Stimulated activated CD4-positive, alpha-beta T cell treated with anti-CD3 and anti-CD28 coated beads, Interleukin-2, amount 100 ng/mL, for 4 hours (primary cell): ENCODE results near the gene NTN1.

ENCODE experiments used
- DNase-seq: peaks from one replicate; pipeline ENCODE4 v3.0.0-alpha.2; 2020; ENCODE audit warnings: low read depth

Gene NTN1

DNA sequence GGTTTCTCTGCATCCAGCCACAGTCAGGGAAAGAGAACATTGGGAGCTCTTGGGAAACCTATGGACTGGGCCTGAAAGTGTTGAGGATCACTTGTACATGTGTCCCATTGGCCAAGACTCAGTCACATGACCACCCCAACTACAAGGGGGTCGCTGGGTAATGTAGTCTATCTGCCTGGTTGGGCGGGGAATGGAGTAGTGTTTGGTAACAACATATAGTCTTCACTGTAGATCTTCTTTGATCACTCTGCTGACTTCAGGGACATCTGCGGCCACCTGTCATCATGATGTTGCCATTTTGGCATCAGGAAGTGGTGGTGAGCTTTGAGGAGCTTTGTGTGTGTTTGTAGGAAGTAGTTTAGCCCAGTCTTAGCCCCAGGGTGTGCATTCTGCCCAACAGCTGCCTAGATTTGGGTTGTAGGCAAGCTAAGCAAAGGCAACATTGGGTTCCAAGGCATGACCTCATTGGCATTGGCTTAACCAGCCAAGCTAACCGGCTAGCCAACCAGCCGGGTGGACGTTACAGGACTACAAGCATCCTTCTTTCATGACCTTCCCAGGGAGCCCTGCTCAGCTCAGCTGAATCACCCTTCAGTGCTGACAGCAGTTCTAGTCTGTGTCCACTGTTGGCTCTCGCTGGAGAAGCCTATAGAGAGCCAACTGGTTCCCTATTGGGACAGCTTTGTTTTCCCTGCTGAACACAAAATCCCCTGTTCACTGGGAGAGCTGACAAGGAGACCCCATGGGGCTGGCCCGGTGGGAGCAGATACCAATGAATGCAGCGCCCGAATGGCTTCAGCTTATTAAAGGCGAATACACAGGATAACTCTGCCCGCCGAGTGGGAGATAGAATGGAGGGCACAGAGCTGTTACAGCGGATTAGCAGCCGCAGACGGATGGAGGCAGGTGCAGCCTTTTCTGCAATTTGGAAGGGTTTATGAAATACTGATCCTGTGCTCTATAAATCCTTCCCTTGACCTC is 178.6 kb downstream of the NTN1 start:
- DNase-seq = no peak

- no peak for DNase-seq
Observed at GRCh38 chr17:9200699-9201359, 179.5 kb downstream of the NTN1 start.

DNA sequence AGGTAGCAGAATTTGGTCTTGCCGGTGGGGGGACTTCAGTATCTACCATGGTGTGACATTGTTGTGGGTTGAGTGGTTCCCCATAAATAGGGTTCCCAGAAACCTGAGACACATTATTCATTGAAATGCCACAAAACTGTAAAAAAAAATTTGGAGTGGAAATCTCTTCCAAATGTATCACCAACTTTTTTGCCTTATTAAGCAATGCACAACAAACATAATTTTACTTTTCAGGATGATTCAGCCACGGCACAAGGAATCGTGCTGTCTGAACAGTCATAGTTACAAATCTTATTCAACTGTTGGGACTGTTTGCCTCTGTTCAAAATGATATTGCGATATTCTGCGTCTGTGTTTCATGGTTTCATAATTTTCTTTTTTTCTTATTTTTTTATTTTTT is 181.2 kb downstream of the NTN1 start:
- DNase-seq = no peak

- no peak for DNase-seq
Observed at GRCh38 chr17:9203771-9204425, 182.6 kb downstream of the NTN1 start.

DNA sequence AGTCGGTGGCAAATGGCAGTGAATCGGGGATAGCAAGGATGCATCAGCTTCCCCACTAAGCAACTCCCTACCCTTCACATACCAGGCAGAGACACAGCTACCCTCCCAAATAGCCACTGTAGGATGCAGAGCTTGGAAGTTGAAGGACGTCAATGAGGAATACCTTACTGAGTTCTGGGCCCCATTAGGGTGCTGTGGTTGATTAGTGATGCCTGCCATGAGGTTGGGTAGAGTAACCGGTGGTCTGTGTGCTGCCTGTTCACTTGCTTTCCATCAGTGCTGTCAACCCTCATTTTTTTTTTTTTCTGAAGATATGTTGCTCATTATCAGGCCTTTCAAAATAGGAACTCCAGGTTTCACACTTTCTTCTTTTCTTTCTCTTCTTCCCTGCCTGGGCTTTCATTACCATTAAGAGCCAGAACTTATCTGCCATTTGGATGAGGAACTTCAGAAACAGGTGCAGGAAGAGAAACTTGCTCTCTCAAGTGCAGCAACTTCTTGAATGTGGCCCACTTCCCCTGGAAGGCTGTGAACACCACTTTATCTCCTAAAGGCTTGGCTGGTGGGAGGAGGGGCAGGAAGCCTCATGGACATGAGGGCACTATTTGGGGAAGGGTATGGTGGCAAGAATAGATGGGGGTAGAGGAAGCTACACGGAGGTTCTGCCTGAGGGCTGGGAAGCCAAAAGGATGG is 183.5 kb downstream of the NTN1 start:
- no peak for DNase-seq

- no peak for DNase-seq
Observed at GRCh38 chr17:9205520-9206409, 184.5 kb downstream of the NTN1 start.

- no peak for DNase-seq
Observed at GRCh38 chr17:9206410-9206703, 185.0 kb downstream of the NTN1 start.

DNA sequence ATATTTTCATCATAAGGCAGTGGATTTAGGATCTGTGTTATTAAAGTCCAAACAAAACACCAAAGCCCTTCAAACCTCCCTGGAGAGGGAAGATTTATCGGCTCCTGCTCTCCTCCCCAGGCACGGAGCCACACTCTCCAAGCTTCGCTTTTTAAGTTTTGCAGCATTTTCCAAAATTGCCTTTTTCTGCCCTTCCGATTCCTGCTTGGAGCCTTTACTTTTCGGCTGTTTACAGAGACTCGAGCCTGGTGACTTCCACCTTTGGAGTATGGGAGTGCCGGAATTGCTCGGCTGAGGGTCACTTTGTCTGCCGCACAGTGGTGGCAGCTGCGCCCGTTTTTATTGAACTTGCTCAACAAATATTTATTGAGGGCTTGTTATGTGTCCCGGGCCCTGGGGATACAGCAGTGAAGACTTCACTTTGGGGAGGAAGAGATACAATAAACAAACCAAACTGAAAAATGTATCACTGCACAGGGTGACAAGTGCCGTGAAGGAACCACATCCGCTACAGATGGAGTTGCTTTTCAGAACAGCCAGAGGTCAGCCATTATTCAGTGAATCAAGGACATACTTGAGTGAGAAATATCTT is 185.5 kb downstream of the NTN1 start:
- no peak for DNase-seq

- no peak for DNase-seq
Observed at GRCh38 chr17:9208381-9209105, 187.2 kb downstream of the NTN1 start.

- DNase-seq = no peak
Observed at GRCh38 chr17:9209347-9209746, 188.0 kb downstream of the NTN1 start.

DNA sequence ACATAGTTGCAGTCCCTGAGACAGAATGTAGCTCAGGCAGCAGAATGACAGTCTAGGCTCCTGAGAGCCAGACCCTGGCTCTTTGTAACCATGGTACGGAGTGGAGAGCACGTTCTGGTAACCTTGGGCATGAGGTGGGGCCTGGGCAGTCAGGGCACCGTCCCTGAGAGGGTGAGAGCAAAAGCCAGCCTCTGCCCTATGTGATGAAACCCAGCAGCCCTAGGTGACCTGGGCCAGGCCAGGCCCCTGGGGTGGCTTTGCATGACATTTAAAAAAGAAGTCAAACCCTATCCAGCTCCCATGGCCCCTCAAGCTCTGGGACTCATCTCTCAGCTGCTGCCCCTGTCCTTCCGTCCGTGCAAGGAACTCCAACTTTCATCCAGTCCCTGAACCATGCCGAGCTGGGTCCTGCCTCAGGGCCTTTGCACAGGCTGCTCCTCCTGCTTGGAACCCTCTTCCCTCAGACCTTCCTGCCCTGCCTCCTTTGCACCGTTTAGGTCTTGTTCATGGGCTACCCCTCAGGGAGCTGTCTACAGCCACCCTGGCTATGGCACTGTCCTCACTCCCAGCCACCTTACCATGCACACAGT is 188.6 kb downstream of the NTN1 start:
- DNase-seq = no peak

DNA sequence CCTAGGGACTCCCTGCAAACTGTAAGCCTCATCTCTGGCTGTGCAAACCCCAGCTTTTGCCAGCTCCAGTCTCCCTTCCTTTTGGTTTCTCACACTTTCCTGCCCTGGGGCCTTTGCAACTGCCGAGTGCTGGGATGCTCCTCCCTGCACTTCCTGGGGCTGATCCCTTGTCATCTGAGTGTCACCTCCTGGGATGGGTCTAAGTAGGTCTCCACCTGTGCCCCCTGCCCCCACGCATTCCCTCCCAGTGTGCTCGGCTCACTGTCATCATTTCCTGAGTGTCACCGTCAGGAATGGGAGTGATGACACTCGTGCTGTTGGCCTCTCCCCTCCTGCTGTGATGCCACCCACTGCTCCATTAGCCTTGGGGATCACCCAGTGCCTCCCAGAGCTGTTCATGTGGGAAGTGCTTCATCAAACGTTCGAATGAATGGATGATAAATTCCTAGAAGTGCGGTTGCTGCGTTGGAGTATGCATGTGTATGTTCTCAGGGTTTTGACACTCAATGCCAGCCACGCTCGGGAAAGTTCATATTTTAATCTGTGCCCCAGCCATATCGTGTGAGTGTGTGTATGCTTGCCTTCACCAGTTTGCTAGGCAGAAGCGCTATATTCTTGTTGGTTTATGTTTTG is 189.9 kb downstream of the NTN1 start:
- no peak for DNase-seq

DNA sequence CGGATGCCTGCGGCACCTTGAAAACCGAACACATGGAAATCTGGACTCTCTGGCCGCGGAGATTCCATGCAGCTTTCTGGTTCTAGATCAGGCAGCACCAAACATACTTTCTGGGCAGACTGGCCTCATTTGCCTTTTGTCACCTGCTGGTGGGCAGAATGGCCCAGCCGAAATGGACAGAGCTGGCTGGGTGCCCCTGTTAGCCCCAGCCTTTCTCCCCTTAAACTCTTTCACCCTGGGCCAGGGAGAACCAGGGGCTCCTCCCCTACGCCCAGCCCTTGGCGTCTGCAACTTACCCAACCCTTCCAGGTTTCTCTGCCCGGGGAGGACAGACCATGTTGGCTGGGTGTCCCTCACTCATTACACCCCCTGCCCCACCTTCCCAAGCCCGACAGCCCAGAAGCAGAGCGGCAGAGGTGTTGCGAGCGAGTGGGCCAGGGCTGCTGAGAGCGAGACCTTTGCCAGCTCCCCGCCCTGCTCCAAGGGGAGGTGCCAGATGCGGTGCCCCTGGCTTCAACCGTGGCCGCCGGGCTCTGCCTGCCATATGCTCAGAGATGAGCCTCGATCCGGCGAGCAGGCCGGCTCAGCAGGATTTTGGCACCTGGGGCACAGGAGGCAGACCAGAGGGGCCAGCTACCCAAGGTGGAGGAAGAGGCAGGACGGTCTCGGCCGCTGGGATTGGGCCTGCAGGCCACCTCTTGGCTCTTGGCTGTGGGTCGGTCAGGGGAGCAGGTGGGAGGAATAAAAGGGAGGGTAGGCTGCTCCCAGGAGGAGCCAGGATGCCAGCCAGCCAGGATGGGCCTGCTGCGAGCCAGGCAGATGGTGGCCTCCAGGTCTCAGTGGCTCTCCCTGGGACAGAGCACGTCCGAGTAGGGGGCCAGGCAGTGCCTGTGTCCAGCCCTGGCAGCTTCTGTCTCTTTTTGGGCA is 191.3 kb downstream of the NTN1 start:
- DNase-seq = no peak

GRCh38 chr17:9213303-9213640 is 192.0 kb downstream of the NTN1 start:
- DNase-seq = no peak

DNA sequence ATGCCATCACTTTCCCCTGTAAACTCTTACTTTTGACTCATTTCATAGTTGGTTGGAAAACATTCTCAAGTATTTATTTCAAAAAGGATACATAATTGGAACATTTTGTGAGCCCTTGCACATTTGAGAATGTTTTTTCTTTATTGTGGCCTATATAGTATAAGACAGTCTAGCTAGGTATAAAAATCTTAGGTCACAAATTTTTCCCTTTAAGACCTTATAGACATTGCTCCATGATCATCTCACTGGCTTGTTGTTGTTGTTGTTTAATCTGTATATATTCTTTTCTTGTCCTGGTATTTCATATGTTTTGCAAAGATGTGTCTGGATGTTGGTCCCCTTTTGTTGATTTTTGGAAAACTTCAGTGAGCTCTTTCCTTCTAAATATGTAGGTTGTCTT is 194.2 kb downstream of the NTN1 start:
- no peak for DNase-seq

GRCh38 chr17:9217151-9218056 is 196.1 kb downstream of the NTN1 start:
- DNase-seq = no peak

- DNase-seq = no peak
Observed at GRCh38 chr17:9218064-9218635, 196.8 kb downstream of the NTN1 start.
